ENCODE results near the gene NABP1.

The NABP1 gene

DNA sequence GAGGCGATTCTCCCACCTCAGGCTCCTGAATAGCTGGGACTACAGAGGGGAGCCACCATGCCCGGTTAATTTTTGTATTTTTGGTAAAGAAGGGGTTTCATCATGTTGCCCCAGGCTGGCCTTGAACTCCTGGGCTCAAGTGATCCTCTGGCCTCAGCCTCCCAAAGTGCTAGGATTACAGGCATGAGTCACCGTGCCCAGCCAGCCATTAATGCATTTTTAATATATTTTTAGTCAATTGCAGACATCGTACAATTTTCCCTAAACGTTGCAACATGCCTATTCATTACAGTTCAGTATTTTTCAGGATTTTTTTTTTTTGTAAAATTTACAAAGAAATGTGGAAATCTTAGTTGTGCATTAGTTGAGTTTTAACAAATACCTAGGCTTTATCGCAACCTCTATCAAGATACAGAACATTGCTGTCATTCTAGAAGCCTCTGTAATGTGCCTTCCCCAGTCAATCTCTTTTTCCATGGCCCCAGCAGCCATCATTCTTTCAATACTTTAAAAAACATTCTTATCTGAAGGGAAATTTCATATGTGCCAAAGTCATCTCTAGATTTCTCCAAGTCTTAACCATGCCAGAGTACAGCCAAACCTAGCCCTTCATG is 14.7 kb downstream of the NABP1 start:
- H3K27ac ChIP-seq = no peak overlapping the region
- no peak for TF ChIP-seq CTCF (IDR thresholded peaks at IDR 0.05)
- TF ChIP-seq ZFX (IDR thresholded peaks at IDR 0.05; ENCODE audit: borderline replicate concordance) = no peak

GRCh38 chr2:191693166-191693565 is 15.2 kb downstream of the NABP1 start:
- H3K27ac ChIP-seq = no peak overlapping the region
- TF ChIP-seq ZFX (IDR thresholded peaks at IDR 0.05; ENCODE audit: borderline replicate concordance) (no peak), CTCF (IDR thresholded peaks at IDR 0.05) (no peak)

- no peak overlapping the region for H3K27ac ChIP-seq
- TF ChIP-seq CTCF (IDR thresholded peaks at IDR 0.05) (no peak), ZFX (IDR thresholded peaks at IDR 0.05; ENCODE audit: borderline replicate concordance) (no peak)
Observed at GRCh38 chr2:191693778-191694177, 15.8 kb downstream of the NABP1 start.

DNA sequence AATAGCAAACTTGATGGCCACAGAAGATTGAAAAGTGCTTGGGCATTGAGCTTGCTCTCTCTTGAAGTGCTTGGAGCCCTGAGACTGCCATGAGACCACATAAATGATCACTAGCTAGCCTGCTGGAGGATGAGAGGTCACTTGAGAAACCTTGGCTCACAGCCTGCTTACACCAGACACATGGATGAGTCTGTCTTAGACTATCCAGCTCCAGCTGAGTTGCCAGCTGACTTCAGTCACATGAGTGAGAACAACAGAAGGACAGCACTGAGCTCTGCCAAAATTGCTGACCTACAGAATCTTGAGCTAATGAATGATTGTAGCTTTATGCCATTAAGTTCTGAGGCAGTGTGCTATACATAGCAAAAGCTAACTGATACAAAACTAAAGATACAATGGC is 18.1 kb downstream of the NABP1 start:
- no peak overlapping the region for H3K27ac ChIP-seq
- TF ChIP-seq CTCF (IDR thresholded peaks at IDR 0.05) (no peak), ZFX (IDR thresholded peaks at IDR 0.05; ENCODE audit: borderline replicate concordance) (no peak)

- TF ChIP-seq CTCF (IDR thresholded peaks at IDR 0.05) = no peak
- no peak for TF ChIP-seq ZFX (IDR thresholded peaks at IDR 0.05; ENCODE audit: borderline replicate concordance)
- no peak overlapping the region for H3K27ac ChIP-seq
Observed at GRCh38 chr2:191696966-191697365, 19.0 kb downstream of the NABP1 start.

GRCh38 chr2:191697870-191698269 is 19.9 kb downstream of the NABP1 start:
- TF ChIP-seq ZFX (IDR thresholded peaks at IDR 0.05; ENCODE audit: borderline replicate concordance) (no peak), CTCF (IDR thresholded peaks at IDR 0.05) (no peak)
- H3K27ac ChIP-seq = no peak overlapping the region

DNA sequence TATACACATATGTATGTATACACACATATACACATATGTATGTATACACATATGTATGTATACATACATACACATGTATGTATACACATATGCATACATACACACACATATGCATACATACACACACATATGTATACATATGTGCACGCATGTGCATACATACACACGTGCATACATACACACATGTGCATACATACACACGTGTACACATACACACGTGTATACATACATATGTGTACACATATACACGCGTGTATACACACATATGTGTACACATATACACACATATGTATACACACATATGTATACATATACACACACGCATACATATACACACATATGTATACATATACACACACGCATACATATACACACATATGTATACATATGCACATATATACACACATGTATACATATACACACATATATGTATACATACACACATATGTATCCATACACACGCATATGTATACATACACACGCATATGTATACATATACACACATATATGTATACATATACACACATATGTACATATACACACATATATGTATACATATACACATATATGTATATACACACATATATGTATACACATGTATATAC is 21.5 kb downstream of the NABP1 start:
- no peak overlapping the region for H3K27ac ChIP-seq
- no peak for TF ChIP-seq CTCF (IDR thresholded peaks at IDR 0.05)
- TF ChIP-seq ZFX (IDR thresholded peaks at IDR 0.05; ENCODE audit: borderline replicate concordance) = no peak
